Hepatic stellate cell (primary cell): ENCODE data around the gene EPS8.

Source experiments
- DNase-seq: peaks from one replicate; pipeline ENCODE4 v3.0.0; 2011; ENCODE audit warnings: low spot score

The EPS8 gene

DNA sequence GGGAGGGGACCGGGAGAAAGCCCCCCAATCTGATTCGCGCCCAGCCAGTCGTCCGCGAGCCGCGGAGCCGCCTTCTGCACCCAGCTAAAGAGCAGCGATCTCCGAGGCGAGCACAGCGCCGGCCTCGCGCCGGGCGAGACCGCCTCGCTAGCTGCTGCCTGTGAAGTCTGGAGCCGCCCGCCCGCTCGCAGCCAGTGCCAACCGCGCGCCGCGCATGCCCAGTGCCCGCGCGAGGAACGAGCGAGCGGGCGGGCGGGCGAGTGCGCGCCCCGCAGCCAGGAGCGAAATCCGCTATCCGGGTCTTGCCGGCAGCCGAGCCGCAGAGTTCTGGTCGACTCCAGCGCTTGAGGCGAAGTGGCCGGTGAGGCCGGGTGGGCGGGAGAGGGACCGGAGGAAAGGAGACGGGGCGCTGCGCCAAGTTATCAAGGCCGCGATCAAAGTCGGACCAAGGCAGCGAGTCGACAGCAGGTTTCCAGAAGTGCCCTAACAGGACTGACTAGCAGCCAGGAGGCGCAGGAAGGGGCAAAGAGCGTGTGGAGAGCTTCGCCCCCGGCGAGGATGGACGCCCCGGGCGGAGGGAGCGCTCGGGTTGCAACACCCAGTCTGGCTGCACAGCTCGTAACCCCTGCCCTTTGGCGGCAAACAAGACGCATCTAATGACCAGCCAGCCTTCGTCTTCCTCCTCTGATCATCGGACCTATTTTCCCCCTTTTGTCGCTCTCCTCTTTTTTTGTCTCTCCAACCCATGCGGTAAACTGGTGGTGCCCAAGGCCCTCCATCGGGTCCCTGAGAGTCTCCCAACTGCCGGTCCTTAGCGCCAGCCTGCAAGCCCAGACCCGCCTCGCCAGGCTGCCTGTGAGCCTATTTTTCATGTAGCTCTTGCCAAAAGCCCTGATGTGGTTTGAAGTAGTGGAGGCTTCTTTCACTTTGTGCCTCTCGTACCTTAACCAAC lies at the start of gene EPS8:
EPS8 (minus strand) TSS at position 169 of the 952 bp plus-strand sequence. CDS start 106,437 bp downstream, outside the sequence.
- DNase-seq, result peak; percentile 88

DNA sequence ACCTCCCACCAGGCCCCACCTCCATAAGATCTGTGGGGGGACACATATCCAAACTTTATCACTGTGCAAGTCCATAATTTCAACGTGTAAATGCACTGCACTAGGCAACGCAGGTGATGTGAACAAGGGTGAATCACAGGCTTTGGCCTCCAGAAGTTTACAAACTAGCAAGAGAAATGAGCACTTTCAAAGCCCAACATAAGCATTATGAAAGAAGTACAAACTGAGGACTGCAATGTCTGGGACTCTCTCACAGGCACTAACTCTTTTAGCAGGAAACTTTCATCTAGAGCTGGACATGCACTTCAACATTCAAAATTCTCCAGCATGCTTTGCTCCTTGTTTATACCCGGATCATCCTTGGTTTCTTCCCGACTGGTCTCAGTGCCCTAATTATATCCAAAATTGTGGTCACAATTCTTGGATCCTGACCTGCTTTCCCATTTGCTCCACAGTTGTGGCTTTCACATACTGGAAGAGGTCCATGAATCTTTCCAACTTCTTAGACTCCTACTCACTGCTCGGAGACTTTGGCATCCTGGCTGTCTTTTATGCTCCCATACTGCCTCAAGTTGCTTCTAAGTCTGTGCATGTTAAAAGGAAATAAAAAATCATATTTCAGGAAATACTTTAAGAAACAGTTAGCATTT lies 48.1 kb upstream of the EPS8 start:
- peak; percentile 12 for DNase-seq

- DNase-seq, result no peak
Measured at GRCh38 chr12:15834575-15834974, 45.4 kb upstream of the EPS8 start.

DNA sequence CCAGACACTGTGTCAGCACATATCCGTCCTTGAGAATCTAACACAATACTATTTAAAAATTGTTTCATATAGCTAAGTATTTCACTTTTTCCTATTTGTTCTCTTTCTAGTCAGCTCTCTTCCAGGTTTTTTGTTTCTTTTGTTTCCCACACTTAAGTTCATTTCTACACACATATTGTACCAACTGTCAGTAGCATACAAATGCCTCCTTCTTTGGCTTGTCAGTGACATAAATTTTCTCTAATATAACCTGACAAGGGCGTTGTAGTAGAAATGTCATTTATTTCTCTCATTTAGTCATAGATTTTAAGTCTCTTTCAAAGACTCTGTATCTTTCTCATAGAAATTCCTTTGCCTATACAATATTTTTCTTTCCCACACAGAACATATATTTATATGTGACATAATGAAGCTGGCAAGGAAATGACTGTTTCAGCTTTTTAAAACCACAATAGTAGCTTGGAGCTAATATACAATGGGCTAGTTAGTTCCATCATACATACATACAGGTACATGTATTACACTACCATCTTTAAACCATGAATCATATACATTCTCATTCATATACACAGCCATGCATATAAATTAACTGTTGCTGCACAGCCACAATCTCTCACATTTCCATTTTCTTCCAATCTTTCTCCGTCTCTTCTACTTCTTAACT lies 42.3 kb upstream of the EPS8 start:
- no peak for DNase-seq

DNA sequence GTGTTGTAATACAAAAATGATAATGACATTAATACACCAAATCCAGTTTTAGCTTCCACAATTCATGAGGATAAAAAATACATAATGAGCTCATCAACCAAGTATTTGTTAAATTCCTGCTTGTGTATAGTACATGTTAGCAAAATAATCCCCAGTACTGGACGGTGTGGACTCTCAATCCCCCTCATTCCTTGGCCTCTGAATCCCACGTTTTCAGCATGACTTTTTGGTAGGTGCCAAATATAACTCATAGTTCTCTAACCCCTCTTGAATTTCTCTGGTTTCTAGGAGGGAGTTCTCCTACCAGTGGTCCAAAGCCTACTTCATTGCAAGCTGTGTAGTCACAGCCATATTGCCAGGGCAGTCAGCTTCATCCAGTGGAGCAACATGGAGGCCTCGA lies 41.4 kb upstream of the EPS8 start:
- peak; percentile 50 for DNase-seq

GRCh38 chr12:15829949-15830348 lies 40.8 kb upstream of the EPS8 start:
- peak; percentile 31 for DNase-seq

GRCh38 chr12:15829255-15829654 lies 40.1 kb upstream of the EPS8 start:
- no peak for DNase-seq

- DNase-seq, result no peak
Measured at GRCh38 chr12:15827136-15827535, 37.9 kb upstream of the EPS8 start.

- no peak for DNase-seq
Measured at GRCh38 chr12:15824516-15824915, 35.3 kb upstream of the EPS8 start.

- no peak for DNase-seq
Measured at GRCh38 chr12:15823360-15824128, 34.4 kb upstream of the EPS8 start.

- DNase-seq, result no peak
Measured at GRCh38 chr12:15819644-15820437, 30.7 kb upstream of the EPS8 start.

GRCh38 chr12:15818418-15818817 lies 29.2 kb upstream of the EPS8 start:
- DNase-seq, result no peak

- no peak for DNase-seq
Measured at GRCh38 chr12:15815730-15816129, 26.5 kb upstream of the EPS8 start.

- no peak for DNase-seq
Measured at GRCh38 chr12:15811214-15812127, 22.3 kb upstream of the EPS8 start.

GRCh38 chr12:15808652-15809051 lies 19.5 kb upstream of the EPS8 start:
- peak; percentile 33 for DNase-seq

GRCh38 chr12:15808250-15808649 lies 19.1 kb upstream of the EPS8 start:
- DNase-seq, result no peak

- DNase-seq, result no peak
Measured at GRCh38 chr12:15806826-15807225, 17.6 kb upstream of the EPS8 start.

- no peak for DNase-seq
Measured at GRCh38 chr12:15801770-15802744, 12.9 kb upstream of the EPS8 start.

- DNase-seq, result no peak
Measured at GRCh38 chr12:15800278-15800677, 11.1 kb upstream of the EPS8 start.
